K562 (cell line): ENCODE data around the gene DBX2. TPM values are rescaled to one million over a fixed set of nuclear protein-coding genes. Genes with fewer than 3 reads are reported as not detected.

ENCODE experiments used
- ATAC-seq: fragments of 200-7000 bp; cut with Tn5 transposase; 3 replicates; pipeline ENCODE4 v1.9.1; 2020; ENCODE audit warnings: moderate library complexity
- BruUV-seq: library from RNA; stranded (reverse); fragments of 400-500 nt; replicated peaks from 2 replicates; lab custom pipeline; 2021; lab: Mats Ljungman, UMichigan
- CTCF ChIA-PET: fragments of 300-600 bp; formaldehyde crosslinking; extraction: SDS; loops from one replicate; lab custom pipeline; 2021; ENCODE audit warnings: low intra/inter-chr PET ratio; lab: Yijun Ruan, JAX
- POLR2A ChIA-PET: fragments of 300-600, 350-650 bp; sonication (Branson Sonifier 250); formaldehyde crosslinking; extraction: SDS; loops from one replicate; lab custom pipeline; 2021; ENCODE audit warnings: antibody characterized with exemption, inconsistent platforms; lab: Yijun Ruan, JAX
- DNase-seq, 4 experiments: peaks; one replicate each; pipeline versions ENCODE4 v3.0.0 to v3.0.0-alpha.2; 2011 to 2018; ENCODE audit warnings: low spot score in 3 of 4, mixed read lengths in 3 of 4; ENCODE audit errors: extremely low read depth in 1 of 4
- FAIRE-seq: peaks from 2 replicates; lab custom pipeline; 2011; peaks lifted over from hg19 to GRCh38; lab: Jason Lieb, UNC
- H2AFZ ChIP-seq: 2 replicates; pipeline ENCODE4 v1.6.0; 2011; ENCODE audit warnings: low read depth, low read length, control low read depth, inconsistent platforms
- H3K27ac ChIP-seq: fragments of 200-600 bp; 3 replicates; pipeline ENCODE4 v1.8.0; 2011; ENCODE audit warnings: low read depth, mild to moderate bottlenecking, control low read depth, inconsistent platforms, low read length, moderate library complexity, mixed read lengths; ENCODE audit errors: extremely low read depth
- H3K27me3 ChIP-seq, 2 experiments: fragments of 300-600 bp in 1 of 2; 2 replicates in 1 of 2; 3 replicates in 1 of 2; pipeline versions ENCODE4 v1.6.0 to v1.8.0; 2011; ENCODE audit warnings: inconsistent platforms in 2 of 2, low read length in 2 of 2, mild to moderate bottlenecking in 1 of 2, mixed read lengths in 1 of 2, moderate library complexity in 1 of 2; ENCODE audit not compliant: control insufficient read depth in 2 of 2, insufficient read depth in 2 of 2
- H3K36me3 ChIP-seq: fragments of 300-600 bp; 3 replicates; pipeline ENCODE4 v1.8.0; 2011; ENCODE audit warnings: mild to moderate bottlenecking, low read length, inconsistent platforms; ENCODE audit not compliant: control insufficient read depth, insufficient read depth
- H3K4me1 ChIP-seq, 2 experiments: fragments of 200-600 bp in 1 of 2; replicated peaks in 1 of 2; 2 replicates in 1 of 2; 3 replicates in 1 of 2; pipeline versions ENCODE4 v1.5.1 to v1.8.0; 2011; ENCODE audit warnings: inconsistent platforms in 2 of 2, low read length in 2 of 2, mild to moderate bottlenecking in 1 of 2, mixed read lengths in 1 of 2, moderate library complexity in 1 of 2; ENCODE audit not compliant: control insufficient read depth in 2 of 2, insufficient read depth in 2 of 2
- H3K4me2 ChIP-seq: 2 replicates; pipeline ENCODE4 v1.6.1; 2011; ENCODE audit warnings: low read length, control low read depth, inconsistent platforms, mixed read lengths; ENCODE audit not compliant: insufficient read depth
- H3K4me3 ChIP-seq: fragments of 200-600 bp; sonication (generic), shearing (Covaris generic); 2 replicates; pipeline ENCODE4 v1.5.1; 2016; ENCODE audit warnings: control low read depth, inconsistent platforms
- H3K79me2 ChIP-seq: fragments of 200-600 bp; 3 replicates; pipeline ENCODE4 v1.8.0; 2011; ENCODE audit warnings: low read length, inconsistent platforms; ENCODE audit not compliant: control insufficient read depth, insufficient read depth
- H3K9ac ChIP-seq, 2 experiments: 2 replicates each; pipeline versions ENCODE4 v1.6.0 to v1.6.1; 2011; ENCODE audit warnings: low read depth in 2 of 2, low read length in 2 of 2, control low read depth in 1 of 2, inconsistent platforms in 1 of 2, mild to moderate bottlenecking in 1 of 2, mixed read lengths in 1 of 2; ENCODE audit not compliant: insufficient read depth in 1 of 2
- H3K9me1 ChIP-seq: one replicate; pipeline ENCODE4 v1.6.0; 2011; ENCODE audit warnings: inconsistent platforms, mild to moderate bottlenecking, low read length, moderate library complexity; ENCODE audit not compliant: control insufficient read depth, insufficient read depth
- H3K9me3 ChIP-seq: replicated peaks from 2 replicates; pipeline ENCODE4 v1.5.1; 2011; ENCODE audit warnings: low read depth, low read length, inconsistent platforms; ENCODE audit not compliant: control insufficient read depth, insufficient read depth
- H4K20me1 ChIP-seq: replicated peaks from 2 replicates; pipeline ENCODE4 v1.6.1; 2011; ENCODE audit warnings: low read length, inconsistent platforms, mixed read lengths; ENCODE audit not compliant: control insufficient read depth, insufficient read depth
- C11orf30 ChIP-seq: fragments of 450-650 bp; IDR thresholded peaks from 2 replicates; pipeline ENCODE4 v1.6.1; 2016; ENCODE audit warnings: low read depth, mild to moderate bottlenecking
- EGR1 ChIP-seq: fragments of 450-650 bp; conservative IDR thresholded peaks from 2 replicates; pipeline ENCODE4 v1.6.1; 2017; ENCODE audit warnings: mild to moderate bottlenecking
- FOXP4 ChIP-seq: sonication (generic); formaldehyde crosslinking; IDR thresholded peaks from 2 replicates; pipeline ENCODE4 v1.8.0; 2022; ENCODE audit warnings: mild to moderate bottlenecking, missing genetic modification reagents, borderline replicate concordance
- GTF2A2 ChIP-seq: IDR thresholded peaks from 2 replicates; pipeline ENCODE4 v1.6.1; 2016; ENCODE audit warnings: mild to moderate bottlenecking, missing genetic modification characterization, missing compliant biosample characterization
- KDM5B ChIP-seq: fragments of 200-600 bp; sonication (generic); IDR thresholded peaks from 2 replicates; pipeline ENCODE4 v1.6.1; 2012; ENCODE audit warnings: low read depth, mild to moderate bottlenecking, moderate library complexity, low read length, control low read depth, inconsistent platforms; ENCODE audit not compliant: insufficient replicate concordance
- POLR2AphosphoS2 ChIP-seq: IDR thresholded peaks from 2 replicates; pipeline ENCODE4 v1.6.1; 2012; ENCODE audit warnings: low read length, improper control_type of control experiment
- RBM14 ChIP-seq: fragments of 200-400 bp; formaldehyde crosslinking; IDR thresholded peaks from 2 replicates; pipeline ENCODE4 v1.6.1; 2018; ENCODE audit warnings: low read depth, mild to moderate bottlenecking, low read length, moderate library complexity, borderline replicate concordance; ENCODE audit not compliant: insufficient read depth
- ZNF586 ChIP-seq: fragments of 450-650 bp; formaldehyde crosslinking; conservative IDR thresholded peaks from 2 replicates; pipeline ENCODE4 v1.4.0; 2020; ENCODE audit warnings: mild to moderate bottlenecking, moderate library complexity
- WGBS: fragments of 100-300 bp; shearing (Covaris generic); methylation state at CpG from one replicate; pipeline ENCODE4 v1.1.6; 2016; ENCODE audit warnings: low coverage, mixed read lengths; ENCODE audit not compliant: insufficient coverage; ENCODE audit errors: missing lambda C conversion rate; 5-methylcytosine and 5-hydroxymethylcytosine counted together
- in situ Hi-C: fragments of 300-500 bp; cut with MboI; formaldehyde crosslinking; loops from 4 replicates; pipeline ENCODE4 v1.15.0; 2018; ENCODE audit warnings: inconsistent platforms, mixed read lengths
- intact Hi-C: fragments of 100-400 bp; cut with micrococcal nuclease; formaldehyde crosslinking; loops from 2 replicates; pipeline ENCODE4 v1.14.2; 2022
- polyA plus RNA-seq, 8 experiments: library from polyadenylated mRNA; depleted of rRNA in 4 of 8; stranded (reverse) in 5 of 8; unstranded in 3 of 8; fragments of >200 nt; fragmentation: Nextera tagmentation in 2 of 8; fragmentation: Illumina TruSeq in 1 of 8; extraction: Ambion mirVana in 2 of 8; extraction: Trizol in 1 of 8; gene quantifications; 2 replicates each; pipeline versions ENCODE4 v1.2.1 to v1.2.3, GENCODE V29; 2011 to 2014; ENCODE audit warnings: inconsistent platforms in 1 of 8, missing spikeins in 1 of 8
- total RNA-seq, 7 experiments: library from RNA; depleted of rRNA in 6 of 7; stranded (reverse); fragments of >200 nt in 6 of 7; fragmentation: Illumina TruSeq in 2 of 7; extraction: Trizol in 2 of 7; gene quantifications; 2 replicates each; pipeline versions ENCODE4 v1.2.1 to v1.2.3, GENCODE V29; 2011 to 2021; ENCODE audit warnings: low replicate concordance in 1 of 7
- TF ChIP-seq, protein P1 (sequence below): fragments of 450-650 bp; formaldehyde crosslinking; IDR thresholded peaks from 2 replicates; pipeline ENCODE4 v1.4.0; 2022; ENCODE audit warnings: missing genetic modification characterization
- TF ChIP-seq, protein P2 (sequence below): sonication (generic); formaldehyde crosslinking; IDR thresholded peaks from 2 replicates; pipeline ENCODE4 v1.9.0; 2022; ENCODE audit warnings: mild to moderate bottlenecking, missing genetic modification reagents

The DBX2 gene
- total and polyA plus RNA-seq, 9 of the 15 experiments (the other 6 are each of a cell fraction or from before 2014, with no cell fraction given): not detected

DNA sequence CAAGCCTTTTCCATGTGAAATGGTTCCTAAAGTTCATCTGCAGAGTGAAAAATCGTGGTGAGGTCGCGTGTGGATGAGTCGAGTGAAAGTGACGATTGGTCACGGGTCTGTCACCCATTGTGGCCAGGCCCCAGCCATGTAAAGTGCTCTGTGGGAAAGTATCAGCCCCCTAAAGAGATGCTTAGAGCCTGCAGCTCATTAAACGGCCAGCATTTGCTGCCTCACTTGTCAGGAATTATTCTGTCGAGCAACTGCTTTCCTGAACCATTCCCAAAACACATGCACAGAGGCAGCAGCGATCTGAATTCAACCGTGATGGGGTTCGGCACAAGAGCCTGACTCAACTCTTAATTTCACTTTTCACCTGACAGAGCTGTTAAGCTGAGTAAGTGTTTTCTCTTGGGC is 16.0 kb downstream of the DBX2 start:
- FAIRE-seq (no peak), DNase-seq (no peak), ATAC-seq (no peak)
- H3K27ac ChIP-seq: no peak overlapping the region
- ChIA-PET CTCF (no interaction called here), POLR2A (no interaction called here)
- TF ChIP-seq C11orf30 (0 out of 2 replicates have a peak, but pooled peaks have one; percentile 14), FOXP4 (CRISPR knock-in tag) (no peak)
- no peaks in the 10 kb centered on the region for H3K27me3 ChIP-seq
- 0% methylated on average over 11 of the region's 11 CpGs for WGBS
- no peaks in the 10 kb centered on the region for H3K79me2 ChIP-seq
- H3K9ac ChIP-seq: no peak overlapping the region
- H3K4me1 ChIP-seq: no peaks in the 10 kb centered on the region
- no peak overlapping the region for H3K4me2 ChIP-seq
- no peak overlapping the region for H3K4me3 ChIP-seq
- BruUV-seq: no TSS peak
- no peak overlapping the region for H2AFZ ChIP-seq
- no peaks in the 10 kb centered on the region for H3K36me3 ChIP-seq
- no peaks in the 10 kb centered on the region for H4K20me1 ChIP-seq
- no peaks in the 10 kb centered on the region for H3K9me1 ChIP-seq
- no peaks in the 10 kb centered on the region for H3K9me3 ChIP-seq
- intact Hi-C loops: no loop called here
- in situ Hi-C loops: no loop called here

GRCh38 chr12:45017916-45018315 is 33.0 kb downstream of the DBX2 start:
- ChIA-PET CTCF (no interaction called here), POLR2A (interaction anchor here (1.5 kb wide), 1 partner anchor 17 kb away, joined by 7 read pairs; no protein-coding TSS in a partner anchor)
- FAIRE-seq: no peak
- H2AFZ ChIP-seq: no peak overlapping the region
- DNase-seq: no peak
- H3K36me3 ChIP-seq: no peaks in the 10 kb centered on the region
- no peaks in the 10 kb centered on the region for H4K20me1 ChIP-seq
- H3K9me3 ChIP-seq: no peaks in the 10 kb centered on the region
- intact Hi-C loops (no loop called here), in situ Hi-C loops (no loop called here)
- no peaks in the 10 kb centered on the region for H3K4me1 ChIP-seq
- H3K9ac ChIP-seq: no peak overlapping the region
- H3K27ac ChIP-seq: no peak overlapping the region
- H3K27me3 ChIP-seq: no peaks in the 10 kb centered on the region
- no peaks in the 10 kb centered on the region for H3K79me2 ChIP-seq
- BruUV-seq: no TSS peak
- no peak overlapping the region for H3K4me2 ChIP-seq
- H3K9me1 ChIP-seq: no peaks in the 10 kb centered on the region
- no peak overlapping the region for H3K4me3 ChIP-seq
- ATAC-seq: no peak
- WGBS: 0% methylated on average over 1 of the region's 1 CpG
- TF ChIP-seq EGR1 (no peak), KDM5B (no peak), RBM14 (no peak), GTF2A2 (tag) (no peak), POLR2AphosphoS2 (no peak), ZNF586 (CRISPR knock-in tag) (no peak)
- TF ChIP-seq, protein P1, sequence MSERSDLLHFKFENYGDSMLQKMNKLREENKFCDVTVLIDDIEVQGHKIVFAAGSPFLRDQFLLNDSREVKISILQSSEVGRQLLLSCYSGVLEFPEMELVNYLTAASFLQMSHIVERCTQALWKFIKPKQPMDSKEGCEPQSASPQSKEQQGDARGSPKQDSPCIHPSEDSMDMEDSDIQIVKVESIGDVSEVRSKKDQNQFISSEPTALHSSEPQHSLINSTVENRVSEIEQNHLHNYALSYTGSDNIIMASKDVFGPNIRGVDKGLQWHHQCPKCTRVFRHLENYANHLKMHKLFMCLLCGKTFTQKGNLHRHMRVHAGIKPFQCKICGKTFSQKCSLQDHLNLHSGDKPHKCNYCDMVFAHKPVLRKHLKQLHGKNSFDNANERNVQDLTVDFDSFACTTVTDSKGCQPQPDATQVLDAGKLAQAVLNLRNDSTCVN (CRISPR knock-in tag): no peak
- TF ChIP-seq, protein P2, sequence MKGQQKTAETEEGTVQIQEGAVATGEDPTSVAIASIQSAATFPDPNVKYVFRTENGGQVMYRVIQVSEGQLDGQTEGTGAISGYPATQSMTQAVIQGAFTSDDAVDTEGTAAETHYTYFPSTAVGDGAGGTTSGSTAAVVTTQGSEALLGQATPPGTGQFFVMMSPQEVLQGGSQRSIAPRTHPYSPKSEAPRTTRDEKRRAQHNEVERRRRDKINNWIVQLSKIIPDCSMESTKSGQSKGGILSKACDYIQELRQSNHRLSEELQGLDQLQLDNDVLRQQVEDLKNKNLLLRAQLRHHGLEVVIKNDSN: no peak
